ENCODE measurements around the gene SCNM1. TPM values are rescaled to one million over a fixed set of nuclear protein-coding genes. Genes with fewer than 3 reads are reported as not detected.

SCNM1 gene
- total and polyA plus RNA-seq, 2 experiments from 2014 or later, result 27.1 to 92.3 TPM

- Histone ChIP-seq H3K27me3 (ENCODE audit: insufficient read depth) (no peaks in the 10 kb centered on the region), H3K9me2 (ENCODE audit: insufficient read depth) (no peaks in the 10 kb centered on the region), H3K4me3 (peak overlapping the region; percentile 66), H4K20me1 (replicated peaks; ENCODE audit: insufficient read depth) (no peaks in the 10 kb centered on the region), H3K27ac (ENCODE audit: low read depth) (peak overlapping the region; percentile 64), H3K79me2 (replicated peaks; ENCODE audit: insufficient read depth) (peaks cover 8% of the 10 kb centered on the region), H3F3A (replicated peaks; ENCODE audit: low read depth) (0 out of 2 replicates have a peak, but pooled peaks cover 5% of the 10 kb centered on the region), H2AFZ (peak overlapping the region; percentile 45), H3K4me2 (peak overlapping the region; percentile 71), H3K4me1 (ENCODE audit: insufficient read depth) (peaks cover 12% of the 10 kb centered on the region), H3K36me3 (ENCODE audit: insufficient read depth) (peaks cover 9% of the 10 kb centered on the region; the same call in 1 of the 2 replicates)
- Mint-ChIP-seq H3K27me3 (ENCODE audit: insufficient read depth, low read depth, poor library complexity) (peaks cover 9% of the 10 kb centered on the region), H3K9me3 (peaks cover 3% of the 10 kb centered on the region; the same call in 1 of the 3 replicates), H3K4me3 (peak overlapping the region; percentile 97), H3K4me1 (peaks cover 15% of the 10 kb centered on the region), H3K27ac (peak overlapping the region; percentile 95), H3K36me3 (ENCODE audit: low read depth) (peaks cover 42% of the 10 kb centered on the region)
- DNase-seq (ENCODE audit: low spot score) (peak; percentile 88), ATAC-seq (peak; percentile 81)
- TF ChIP-seq POLR2AphosphoS5 (IDR thresholded peaks at IDR 0.05; ENCODE audit: low read depth) (peak; percentile 41; the same call in 1 of the 2 replicates), ZNF114 (CRISPR knock-in tag; IDR thresholded peaks at IDR 0.05) (no peak), CREB1 (CRISPR knock-in tag; IDR thresholded peaks at IDR 0.05; ENCODE audit: low read depth) (peak; percentile 64), ZNF331 (CRISPR knock-in tag; IDR thresholded peaks at IDR 0.05; ENCODE audit: low read depth) (no peak)
Measured at GRCh38 chr1:151165281-151165737, 635 bp upstream of the SCNM1 start.

DNA sequence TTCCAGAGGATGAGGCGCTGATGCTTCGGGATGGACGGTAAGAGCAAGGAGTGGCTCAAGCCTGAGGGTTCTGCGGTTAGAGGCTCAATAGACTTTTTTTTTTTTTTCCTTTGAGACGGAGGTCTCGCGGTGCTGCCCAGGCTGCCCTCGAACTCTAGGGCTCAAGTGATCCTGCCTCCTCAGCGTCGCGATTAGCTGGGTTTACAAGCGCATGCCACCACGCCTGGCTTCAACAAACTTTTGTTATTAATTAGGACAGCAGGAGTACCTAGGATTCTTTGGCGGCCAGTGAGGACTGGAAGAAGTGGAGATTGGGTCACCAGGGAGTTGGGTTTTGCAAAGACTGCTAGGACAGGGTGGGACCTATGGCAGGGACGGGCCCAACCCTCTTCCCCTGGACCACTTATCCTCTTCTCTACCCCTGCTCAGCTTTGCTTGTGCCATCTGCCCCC, 587 bp downstream of the SCNM1 start:
- H3K4me1 ChIP-seq (ENCODE audit: insufficient read depth), result peaks cover 12% of the 10 kb centered on the region
- Mint-ChIP-seq H3K36me3 (ENCODE audit: low read depth) (peaks cover 38% of the 10 kb centered on the region), H3K27ac (peak overlapping the region; percentile 95; the same call in 1 of the 2 replicates), H3K27me3 (ENCODE audit: insufficient read depth, low read depth, poor library complexity) (peaks cover 9% of the 10 kb centered on the region), H3K4me1 (peaks cover 16% of the 10 kb centered on the region), H3K9me3 (peaks cover 3% of the 10 kb centered on the region; the same call in 1 of the 3 replicates), H3K4me3 (peak overlapping the region; percentile 97)
- 0 out of 2 replicates have a peak, but pooled peaks cover 5% of the 10 kb centered on the region for H3F3A ChIP-seq (replicated peaks; ENCODE audit: low read depth)
- DNase-seq (ENCODE audit: low spot score) (peak; percentile 59), ATAC-seq (peak; percentile 8)
- H3K4me3 ChIP-seq, result peak overlapping the region; percentile 66
- no peaks in the 10 kb centered on the region for H4K20me1 ChIP-seq (replicated peaks; ENCODE audit: insufficient read depth)
- peaks cover 7% of the 10 kb centered on the region; the same call in 1 of the 2 replicates for H3K36me3 ChIP-seq (ENCODE audit: insufficient read depth)
- peak overlapping the region; percentile 34; the same call in 1 of the 2 replicates for H2AFZ ChIP-seq
- peaks cover 8% of the 10 kb centered on the region for H3K79me2 ChIP-seq (replicated peaks; ENCODE audit: insufficient read depth)
- peak overlapping the region; percentile 87 for H3K4me2 ChIP-seq
- H3K27me3 ChIP-seq (ENCODE audit: insufficient read depth), result no peaks in the 10 kb centered on the region
- H3K9me2 ChIP-seq (ENCODE audit: insufficient read depth), result no peaks in the 10 kb centered on the region
- no peak for TF ChIP-seq ZNF331 (CRISPR knock-in tag; IDR thresholded peaks at IDR 0.05; ENCODE audit: low read depth)
- TF ChIP-seq EZH2phosphoT487 (IDR thresholded peaks at IDR 0.05; ENCODE audit: unreplicated experiment), result no peak
- TF ChIP-seq STAT1 (IDR thresholded peaks at IDR 0.05; ENCODE audit: unreplicated experiment), result no peak
- TF ChIP-seq ETS1 (IDR thresholded peaks at IDR 0.05), result no peak
- no peak for TF ChIP-seq ZNF114 (CRISPR knock-in tag; IDR thresholded peaks at IDR 0.05)
- no peak for TF ChIP-seq POLR2AphosphoS5 (IDR thresholded peaks at IDR 0.05; ENCODE audit: low read depth)
- no peak for TF ChIP-seq EZH2 (IDR thresholded peaks at IDR 0.05; ENCODE audit: low read depth, unreplicated experiment)
- TF ChIP-seq JUNB (IDR thresholded peaks at IDR 0.05; ENCODE audit: unreplicated experiment), result no peak
- TF ChIP-seq NANOG (IDR thresholded peaks at IDR 0.05; ENCODE audit: borderline replicate concordance), result no peak
- no peak for TF ChIP-seq ZNF462 (CRISPR knock-in tag; IDR thresholded peaks at IDR 0.05)
- TF ChIP-seq CREB1 (CRISPR knock-in tag; IDR thresholded peaks at IDR 0.05; ENCODE audit: low read depth), result no peak
- H3K27ac ChIP-seq (ENCODE audit: low read depth), result peak overlapping the region; percentile 0

Data from GM23338 (cell line).